HG03066 (cell line): ENCODE data around the gene FEZF1.

Experiments
- ATAC-seq: cut with Tn5 transposase; IDR thresholded peaks from one replicate; pipeline ENCODE4 v1.9.1; 2021; ENCODE audit warnings: low read depth; ENCODE audit not compliant: unreplicated experiment

The FEZF1 gene

DNA sequence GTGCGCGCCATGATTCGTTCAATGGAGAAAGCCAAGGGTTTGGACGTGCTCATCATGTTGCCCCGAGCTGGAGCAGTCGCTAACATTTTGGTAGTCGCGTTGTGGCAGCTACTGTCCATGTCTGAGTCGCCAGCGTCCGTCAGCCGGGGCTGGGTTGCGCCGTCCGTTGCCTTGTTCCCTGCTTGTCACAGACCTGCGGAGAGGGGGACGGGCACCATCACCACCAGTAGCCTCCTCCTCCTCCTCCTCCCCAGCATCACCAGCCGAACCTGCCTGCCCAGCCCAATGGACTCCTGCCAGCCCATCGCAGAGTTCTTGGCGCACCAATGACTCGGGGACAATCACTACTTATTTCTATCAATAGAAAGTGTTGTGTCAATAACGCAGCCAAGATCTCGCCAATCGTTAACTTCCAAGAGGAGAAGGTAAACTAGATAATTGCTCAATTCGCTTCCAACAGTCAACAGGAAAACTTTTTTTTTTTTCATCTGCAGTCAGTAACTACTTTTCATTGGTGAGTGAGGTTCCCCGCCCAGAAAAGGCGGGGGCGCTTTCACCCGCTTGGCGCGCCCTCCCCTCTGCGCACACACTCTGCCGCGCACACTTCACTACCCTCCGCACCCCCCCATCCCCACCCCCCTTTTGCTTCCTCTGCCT lies at the start of gene FEZF1:
Gene FEZF1 (minus strand): TSS at position 432 of the 657 bp plus-strand sequence. CDS start 313 bp downstream, at position 119.
- no peak for ATAC-seq

DNA sequence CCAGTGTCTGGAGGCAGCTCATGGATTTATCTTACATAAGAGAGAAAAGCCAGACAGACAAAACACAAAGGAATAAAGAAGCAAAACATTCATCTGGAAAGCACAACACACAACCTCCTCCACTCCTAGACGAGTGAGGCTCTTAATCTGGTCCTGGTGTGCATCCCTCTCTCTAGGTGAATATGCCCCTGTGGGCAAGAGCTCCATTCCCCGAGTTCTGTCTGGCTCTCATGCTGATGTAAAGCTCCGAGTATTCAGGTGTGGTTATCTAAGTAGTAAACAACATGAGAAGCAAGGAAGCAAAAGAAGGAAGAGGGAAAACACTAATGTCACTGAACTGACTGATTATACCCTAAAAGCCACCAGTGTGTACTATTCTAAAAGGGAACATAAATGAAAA lies 47.9 kb upstream of the FEZF1 start:
- no peak for ATAC-seq

DNA sequence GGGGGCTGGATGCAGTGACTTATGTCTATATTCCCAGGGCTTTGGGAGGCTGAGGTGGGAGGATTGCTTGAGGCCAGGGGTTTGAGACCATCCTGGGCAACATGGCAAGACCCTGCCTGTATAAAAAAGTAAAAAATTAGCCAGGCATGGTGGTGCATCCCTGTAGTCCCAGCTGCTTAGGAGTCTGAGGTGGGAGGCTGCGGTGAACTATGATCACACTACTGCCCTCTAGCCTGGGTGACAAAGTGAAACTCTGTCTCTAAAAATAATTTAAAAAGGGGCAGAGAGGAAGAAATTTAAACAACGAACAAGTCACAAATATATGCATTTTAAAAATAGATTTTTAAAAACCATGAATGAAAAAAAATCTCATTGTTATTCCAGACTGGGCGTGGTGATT lies 46.2 kb upstream of the FEZF1 start:
- ATAC-seq: no peak

DNA sequence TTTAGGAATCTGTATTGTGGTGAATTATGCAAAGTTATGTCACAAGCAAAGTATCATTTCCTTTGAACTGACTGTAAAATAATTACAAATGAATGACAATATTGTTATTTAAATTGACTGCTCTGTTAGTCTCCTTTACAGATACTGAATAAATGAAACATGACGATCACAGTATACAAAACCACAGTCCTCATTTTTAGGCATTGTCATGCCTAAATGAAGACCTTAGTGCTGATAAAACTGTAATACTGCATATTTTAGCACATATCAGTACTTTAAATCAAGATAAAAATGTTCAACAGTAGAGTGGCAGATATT lies 39.7 kb upstream of the FEZF1 start:
- ATAC-seq: no peak

DNA sequence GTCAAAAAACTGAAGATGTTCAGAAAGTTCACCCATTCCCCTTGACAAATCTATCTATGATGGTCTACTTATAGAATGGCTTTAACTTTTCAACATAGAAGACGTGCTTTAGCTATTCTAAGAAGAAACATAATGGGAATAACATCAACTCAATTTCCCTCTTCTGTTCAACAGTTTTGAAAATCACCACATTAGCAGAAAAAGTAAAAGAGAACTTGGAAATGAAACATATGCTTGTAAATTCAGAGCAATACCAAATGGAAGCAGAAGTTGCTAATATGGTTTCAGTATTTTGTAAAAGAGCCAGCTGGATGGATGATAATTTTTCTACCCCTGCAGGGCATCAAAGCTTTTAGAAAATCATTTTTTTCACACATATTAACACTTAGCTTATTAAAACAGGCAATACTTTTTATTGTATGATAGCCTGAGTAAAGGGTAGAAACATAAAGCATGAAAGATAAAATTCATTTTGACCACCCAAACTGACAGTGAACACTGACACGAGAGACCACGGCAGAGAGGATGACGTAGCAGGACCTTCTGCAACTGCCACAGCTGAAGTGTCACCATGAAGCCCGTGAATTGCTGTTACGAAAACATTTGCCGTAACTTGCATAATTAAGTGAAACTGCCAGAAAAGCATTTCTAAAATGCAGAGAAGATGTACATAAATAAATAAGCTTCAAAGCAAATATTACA lies 39.2 kb upstream of the FEZF1 start:
- no peak for ATAC-seq

DNA sequence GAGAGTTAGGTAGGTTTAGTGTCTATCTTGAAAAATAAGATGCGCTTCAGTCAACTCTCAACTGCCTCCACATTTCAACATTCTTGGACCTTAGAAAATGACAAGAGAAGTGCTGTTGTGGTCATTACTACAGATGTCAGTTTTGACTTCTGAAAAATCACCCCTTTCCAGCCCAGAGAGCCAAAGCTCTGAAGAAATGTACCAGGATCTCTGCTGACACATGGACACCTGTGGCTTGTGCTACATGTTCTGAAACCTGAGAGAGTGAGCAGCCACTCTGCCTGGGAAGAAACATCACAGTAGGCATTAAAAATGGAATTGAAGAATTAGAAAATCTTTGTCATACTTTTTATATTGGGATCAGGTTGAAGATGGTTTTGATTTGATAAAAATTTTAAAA lies 35.9 kb upstream of the FEZF1 start:
- no peak for ATAC-seq

DNA sequence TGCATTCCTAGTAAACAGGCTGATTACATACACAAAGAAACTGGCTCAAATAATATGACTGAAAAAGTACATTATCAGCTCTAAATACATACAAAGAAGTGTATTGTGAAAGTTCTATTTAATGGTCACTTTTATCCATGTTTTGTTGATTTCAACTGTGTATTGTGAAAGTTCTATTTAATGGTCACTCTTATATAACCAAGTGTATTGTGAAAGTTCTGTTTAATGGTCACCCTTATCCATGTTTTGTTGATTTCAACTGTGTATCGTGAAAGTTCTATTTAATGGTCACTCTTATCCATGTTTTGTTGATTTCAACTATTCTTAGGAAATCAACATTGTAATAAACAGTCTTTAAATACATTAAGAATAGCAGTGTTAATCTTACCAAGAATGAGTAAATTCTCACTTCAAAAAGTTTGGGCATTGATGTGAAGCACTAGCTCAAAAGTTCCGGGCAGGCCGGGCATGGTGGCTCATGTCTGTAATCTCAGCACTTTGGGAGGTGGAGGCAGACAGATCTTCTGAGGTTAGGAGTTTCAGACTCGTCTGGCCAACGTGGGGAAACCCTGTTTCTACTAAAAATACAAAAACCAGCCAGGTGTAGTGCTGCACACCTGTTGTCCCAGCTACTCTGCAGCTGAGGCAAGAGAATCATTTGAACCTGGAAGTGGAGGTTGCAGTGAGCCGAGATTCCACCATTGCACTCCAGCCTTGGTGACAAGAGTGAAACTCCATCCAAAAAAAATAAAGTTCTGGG lies 34.8 kb upstream of the FEZF1 start:
- ATAC-seq: no peak

DNA sequence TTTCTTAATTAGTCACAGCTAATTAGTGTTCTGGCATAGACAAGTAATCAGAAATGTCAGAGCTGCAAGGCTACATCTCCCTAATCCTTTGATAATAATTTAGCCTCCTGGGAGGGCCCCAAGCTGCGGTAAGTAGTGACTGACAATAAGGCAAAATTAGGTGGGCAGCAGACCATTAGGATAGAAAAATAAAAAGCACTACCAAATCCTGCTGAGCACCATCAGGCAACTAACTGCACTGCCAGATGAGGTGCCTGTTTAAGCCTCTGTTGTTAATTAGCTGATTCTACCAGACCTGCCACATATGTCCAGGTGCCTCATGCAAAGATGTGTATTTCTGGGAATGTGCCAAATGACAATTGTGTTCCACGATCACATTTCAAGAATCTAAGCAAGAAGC lies 32.5 kb upstream of the FEZF1 start:
- ATAC-seq: no peak

DNA sequence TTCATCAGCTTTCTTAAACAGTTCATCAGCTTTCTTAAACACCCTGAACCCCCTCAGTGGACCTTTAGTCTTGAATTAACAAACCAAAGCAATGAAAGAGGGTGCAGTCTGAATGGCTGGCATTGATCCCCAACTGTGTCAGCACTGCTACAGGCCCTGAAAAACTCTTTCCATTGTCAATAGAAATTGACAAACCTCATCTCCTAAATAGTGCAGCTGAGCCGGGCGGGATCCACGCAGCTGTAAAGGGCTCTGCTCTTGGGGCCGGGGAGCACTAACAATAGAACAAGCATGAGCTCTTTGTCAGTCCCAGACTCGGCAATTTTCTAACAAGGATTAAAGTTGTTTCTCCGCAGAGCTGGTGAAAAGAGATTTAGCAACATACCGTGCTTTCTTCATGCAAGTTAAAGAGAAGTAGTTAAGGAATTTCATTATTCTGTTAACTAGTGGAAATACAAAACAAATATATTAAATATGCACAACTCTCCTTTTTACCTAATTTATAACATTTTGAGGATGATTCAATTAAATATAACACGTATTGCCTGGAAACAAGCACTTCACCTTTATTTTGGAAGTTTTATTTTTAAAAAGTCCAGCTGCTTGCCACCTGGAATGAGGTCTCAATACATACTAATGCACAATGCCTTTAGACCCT lies 24.7 kb upstream of the FEZF1 start:
- ATAC-seq: no peak

DNA sequence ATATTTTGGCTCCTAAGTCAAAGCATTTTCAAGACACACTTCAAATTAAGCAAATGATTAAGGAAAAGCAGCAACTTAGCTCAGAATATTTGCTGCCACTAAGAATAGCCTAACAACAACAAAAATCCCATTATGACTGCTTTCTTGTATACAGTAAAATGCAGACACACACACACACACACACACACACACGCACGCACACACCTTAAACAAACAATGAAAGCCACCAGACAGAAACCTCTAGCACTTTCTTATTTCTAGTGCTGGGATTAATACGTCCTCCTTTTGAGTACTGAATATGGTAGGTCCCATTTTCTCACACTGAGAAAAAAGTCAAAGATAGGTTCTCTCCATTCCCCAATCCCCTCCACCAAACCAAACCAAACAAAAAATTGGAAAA lies 23.4 kb upstream of the FEZF1 start:
- ATAC-seq: no peak

DNA sequence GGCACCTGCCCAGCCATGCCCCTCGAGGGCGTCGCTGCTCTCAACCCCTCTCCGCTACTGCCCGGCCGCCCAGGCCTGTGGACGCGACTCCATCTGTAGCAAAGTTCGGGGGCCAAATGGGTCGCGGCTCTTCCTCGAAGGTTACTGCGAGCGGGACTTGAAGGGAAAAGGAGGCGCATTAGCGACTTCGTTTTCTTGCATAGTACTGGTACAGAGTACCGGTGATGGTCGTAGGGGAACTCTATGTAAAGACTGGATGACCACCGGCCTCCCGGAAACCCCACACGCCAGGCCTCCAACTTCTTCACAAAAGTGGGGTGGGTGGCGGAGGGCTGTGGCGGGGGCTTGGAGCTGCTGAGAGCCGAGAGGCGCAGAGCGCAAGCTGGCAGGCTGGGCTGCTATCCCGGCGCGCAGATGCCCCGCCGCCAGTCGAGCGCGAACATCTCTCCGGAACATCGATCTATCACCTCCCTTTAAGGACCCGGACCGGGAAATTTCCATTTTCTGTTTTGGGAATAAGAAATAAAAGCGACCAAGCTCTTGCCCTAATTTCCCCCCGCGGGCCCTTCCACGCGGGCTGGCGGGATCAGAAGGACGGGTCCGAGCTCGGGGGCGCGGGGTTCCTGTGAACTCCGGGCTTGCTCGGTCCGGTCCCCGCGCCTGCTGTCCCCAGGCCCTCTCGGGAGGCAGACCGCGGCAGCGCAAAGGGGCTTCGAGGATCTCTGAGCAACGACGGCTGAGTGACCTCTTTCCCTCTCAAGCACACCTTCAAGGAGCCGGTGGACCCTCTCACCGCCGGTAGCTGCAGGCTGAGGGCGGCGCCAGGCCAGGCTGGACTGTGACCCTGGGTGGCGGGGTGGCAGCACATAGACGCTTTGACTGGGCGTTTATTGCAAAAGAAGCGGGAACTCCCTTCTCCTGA lies 12.2 kb upstream of the FEZF1 start:
- no peak for ATAC-seq

DNA sequence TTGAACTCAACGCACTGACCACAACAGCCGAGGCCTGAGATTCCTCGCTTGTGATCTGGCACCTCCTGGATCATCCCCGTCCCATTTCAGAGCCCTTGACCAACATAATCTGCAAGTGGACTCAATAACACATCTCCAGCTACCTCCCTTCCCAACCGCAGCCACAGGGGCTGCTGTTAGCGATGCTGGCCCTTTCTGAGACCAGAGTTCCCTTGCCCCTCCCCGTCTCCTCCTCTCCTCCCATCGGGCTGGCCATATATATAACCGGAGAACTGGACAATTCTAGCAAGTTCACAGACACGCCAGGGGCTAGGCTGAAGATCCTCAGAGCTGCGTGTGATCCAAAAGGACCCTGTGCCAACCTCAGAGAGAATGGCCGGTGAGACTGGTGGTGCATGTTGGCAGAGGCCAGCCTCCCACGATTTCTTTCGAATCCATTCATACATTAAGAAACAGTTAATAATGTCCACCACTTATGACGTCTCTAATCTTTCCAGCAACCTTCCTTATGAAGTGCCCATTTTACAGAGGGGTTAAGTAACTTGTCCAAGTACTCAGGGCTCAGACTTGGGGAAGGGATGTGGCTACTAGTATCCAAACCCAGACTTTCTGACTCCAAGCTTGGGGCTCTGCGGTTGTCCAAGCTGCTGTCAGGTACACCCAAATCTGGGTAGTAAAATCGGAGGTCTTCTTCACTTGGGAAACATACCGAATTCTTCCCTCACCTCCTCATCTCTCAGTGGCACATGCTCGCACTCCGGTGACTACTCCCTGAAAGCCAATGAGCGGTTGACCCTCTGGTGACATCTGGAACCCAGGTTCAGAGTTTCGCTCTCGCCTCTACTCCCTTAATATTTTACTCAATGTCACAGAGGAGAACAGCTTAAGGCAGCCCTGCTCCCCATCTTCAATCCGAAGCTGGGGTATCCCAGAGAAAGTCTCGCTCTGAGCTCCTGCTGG lies 11.2 kb upstream of the FEZF1 start:
- no peak for ATAC-seq

DNA sequence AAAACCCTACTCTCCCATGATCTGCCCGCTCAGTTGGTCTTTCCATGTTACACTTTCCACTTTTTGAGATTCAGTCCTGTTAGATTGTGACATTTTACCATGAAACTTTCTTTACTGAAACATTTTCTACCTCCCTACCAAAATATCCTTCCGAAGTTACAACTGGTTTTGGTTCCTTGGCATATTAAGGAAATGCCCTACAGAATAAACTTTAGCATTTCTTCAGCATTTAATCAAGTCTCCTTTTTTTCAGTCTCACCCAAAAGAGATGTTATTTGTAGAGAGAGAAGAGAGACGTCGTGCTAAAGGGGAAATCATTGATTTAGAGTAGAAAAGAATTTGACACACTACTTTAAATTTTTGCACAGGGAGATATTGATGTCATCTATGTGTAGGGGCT lies 9.7 kb upstream of the FEZF1 start:
- ATAC-seq: no peak

DNA sequence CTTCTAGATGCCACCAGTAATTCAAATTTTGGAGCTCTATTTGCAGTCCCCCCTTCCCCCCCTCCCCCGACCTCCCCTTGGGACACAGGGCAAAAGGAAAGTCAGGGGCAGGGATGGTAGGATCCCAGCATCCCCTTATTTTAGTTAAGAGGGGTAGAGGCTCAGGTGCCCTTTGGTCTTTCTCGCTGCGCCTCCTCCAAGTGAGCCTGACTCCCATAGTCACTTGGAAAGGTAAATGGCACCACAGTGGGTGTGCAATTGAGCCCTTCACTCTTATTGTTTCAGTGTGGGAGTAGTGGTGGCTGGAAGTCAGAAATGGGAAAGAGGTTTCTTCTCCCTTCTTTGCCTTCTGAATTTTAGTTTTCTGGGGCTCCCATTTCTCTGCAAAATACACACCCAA lies 8.2 kb upstream of the FEZF1 start:
- ATAC-seq: no peak

DNA sequence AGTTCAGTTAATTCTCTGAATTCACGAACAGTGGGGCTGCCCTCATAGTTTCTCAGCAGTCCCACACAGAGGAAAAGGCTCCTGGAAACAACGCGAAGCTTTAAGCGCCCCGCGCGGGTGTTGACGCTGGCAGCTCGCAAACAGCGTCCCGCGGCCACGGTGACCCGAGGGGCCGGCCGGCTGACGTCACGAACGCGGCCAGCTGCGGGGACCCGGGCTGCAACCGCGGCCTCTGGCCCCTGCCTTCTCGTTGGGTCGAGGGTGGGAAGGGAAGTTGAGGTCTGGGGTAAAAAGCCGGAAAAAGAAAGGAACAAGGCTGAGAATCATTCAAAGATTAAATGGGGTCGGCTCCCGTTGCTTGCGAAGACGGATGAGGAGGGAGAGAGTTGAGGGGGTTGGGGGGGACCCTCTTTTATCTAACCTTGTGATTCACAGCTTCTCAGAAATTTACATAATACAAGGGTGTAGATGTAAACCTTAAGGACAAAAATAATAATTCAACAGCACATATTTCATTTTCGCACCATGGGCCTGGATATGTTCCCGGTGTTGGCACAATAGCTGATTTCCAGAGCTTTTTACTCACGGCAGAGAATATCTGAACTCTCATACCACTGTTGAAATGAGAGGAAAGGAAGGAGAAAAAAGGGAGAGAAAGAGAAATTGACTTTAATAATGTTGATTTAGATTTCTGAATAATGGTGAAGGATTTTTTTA lies 7.3 kb upstream of the FEZF1 start:
- no peak for ATAC-seq

DNA sequence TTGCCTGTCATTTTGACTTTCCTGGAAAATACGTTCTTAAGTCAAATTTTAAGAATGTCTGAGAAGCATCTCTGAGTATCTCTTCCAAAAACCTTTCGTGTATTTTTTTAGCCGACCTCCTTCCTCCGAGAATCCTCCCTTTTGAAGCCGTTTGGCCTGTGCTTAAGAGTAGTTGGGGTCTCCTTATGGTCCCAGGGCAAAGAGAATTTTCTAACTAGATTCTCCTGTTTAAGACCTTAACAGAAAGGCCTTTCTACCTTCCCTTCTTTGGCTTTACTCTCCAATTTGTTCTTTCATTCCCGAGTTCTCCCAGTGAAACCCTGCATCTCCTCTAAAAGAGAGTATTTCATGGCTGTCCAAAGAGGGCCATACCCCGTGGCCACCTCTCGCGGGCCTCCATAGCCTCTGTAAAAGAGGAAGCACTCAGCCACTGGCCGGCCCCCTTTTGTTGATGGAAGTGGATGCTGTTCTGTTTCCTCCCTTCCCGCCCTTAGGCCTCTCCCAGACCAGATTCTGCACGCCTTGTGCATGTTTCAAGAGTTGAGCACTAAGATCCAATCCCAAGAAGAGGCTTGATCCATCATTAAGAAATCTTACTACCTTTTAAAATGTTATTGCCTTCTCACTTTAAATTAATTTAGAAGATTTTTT lies 6.6 kb upstream of the FEZF1 start:
- no peak for ATAC-seq

DNA sequence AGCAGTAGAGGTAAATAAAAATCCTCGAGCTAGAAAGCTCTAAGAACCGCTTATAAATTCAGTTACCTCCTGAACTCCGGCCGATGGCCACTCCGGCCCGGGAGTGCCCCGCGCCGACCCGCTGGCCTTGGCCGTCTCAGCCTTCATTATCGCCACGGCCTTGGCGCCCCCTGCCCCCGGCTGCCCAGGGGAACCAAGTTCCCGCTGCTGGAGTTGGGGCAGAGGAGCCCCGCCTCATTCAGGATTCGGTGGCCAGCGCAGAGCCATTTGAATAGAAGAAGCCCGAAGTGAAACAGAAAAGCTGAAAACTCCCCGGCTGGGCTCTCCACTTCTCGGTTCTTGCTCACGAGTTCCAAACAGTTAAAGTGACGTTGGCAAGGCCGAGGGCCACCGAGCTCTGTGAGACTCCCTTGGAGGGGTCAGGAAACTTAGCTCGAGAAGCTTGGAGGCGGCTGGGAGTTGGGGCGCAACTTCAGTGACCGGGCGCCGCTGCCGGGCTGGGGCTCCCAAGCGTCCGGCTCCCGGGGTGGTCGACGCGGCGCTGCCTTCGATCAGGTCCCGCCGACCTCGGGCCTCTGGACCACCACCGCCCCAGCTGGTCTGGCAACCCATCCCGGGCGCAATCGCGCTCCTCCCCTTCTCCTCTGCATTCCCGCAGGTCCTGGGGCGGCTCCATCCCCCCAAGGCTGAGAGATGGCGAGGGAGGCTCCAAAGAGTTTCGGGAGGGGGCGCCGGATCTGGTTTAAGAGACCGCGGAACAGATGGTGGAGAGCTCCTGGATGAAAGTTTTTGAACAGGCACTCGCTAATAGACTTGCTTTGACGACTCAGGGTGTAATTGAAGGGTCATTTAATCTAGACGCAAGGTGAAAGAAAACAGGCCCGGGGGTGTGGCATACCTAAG lies 5.8 kb upstream of the FEZF1 start:
- ATAC-seq: no peak
